Activated T-helper 1 cell treated with anti-CD3 and anti-CD28 coated beads, Interleukin-12 subunit alpha, Interleukin-12 subunit beta, Interleukin-2, Interleukin-4 antibody, amounts not matched to agents 30 ng/mL and 10 ng/mL and 1 ng/mL, durations not matched to agents 14 hours and 24 hours and 36 hours (primary cell): ENCODE results near the gene LMNTD2. TPM values are rescaled to one million over a fixed set of nuclear protein-coding genes. Genes with fewer than 3 reads are reported as not detected.
A peak's percentile ranks its signal among the peaks of the same experiment; 100 is the strongest.
"Not testable (repeated sequence)": the region's sequence is repeated elsewhere in the genome, so short reads cannot be mapped to it uniquely, and the experiment has no call there.

Source experiments
- DNase-seq: peaks from one replicate; pipeline ENCODE4 v3.0.0; 2021; ENCODE audit warnings: low spot score
- H3K27ac Mint-ChIP-seq: one replicate; pipeline ENCODE4 v1.8.0; 2021; ENCODE audit warnings: mild to moderate bottlenecking, mixed read lengths
- H3K27me3 Mint-ChIP-seq: one replicate; pipeline ENCODE4 v1.8.0; 2022; ENCODE audit warnings: mild to moderate bottlenecking, moderate library complexity, mixed read lengths; ENCODE audit not compliant: insufficient read depth
- H3K36me3 Mint-ChIP-seq: one replicate; pipeline ENCODE4 v1.8.0; 2021; ENCODE audit warnings: low read depth, mixed read lengths
- H3K4me1 Mint-ChIP-seq: one replicate; pipeline ENCODE4 v1.8.0; 2021; ENCODE audit warnings: low read depth, mixed read lengths
- H3K4me3 Mint-ChIP-seq: one replicate; pipeline ENCODE4 v1.8.0; 2021; ENCODE audit warnings: mild to moderate bottlenecking, moderate library complexity, mixed read lengths
- H3K9me3 Mint-ChIP-seq: one replicate; pipeline ENCODE4 v1.8.0; 2021; ENCODE audit warnings: mixed read lengths
- intact Hi-C: fragments of 100-400 bp; cut with micrococcal nuclease; formaldehyde crosslinking; loops from one replicate; pipeline ENCODE4 v1.15.1; 2024
- total RNA-seq: library from RNA; stranded (reverse); gene quantifications from 2 replicates; pipeline ENCODE4 v1.2.3, GENCODE V29; 2022

The LMNTD2 gene
- total RNA-seq, 1 donor from 2014 or later, result 0.47 TPM

DNA sequence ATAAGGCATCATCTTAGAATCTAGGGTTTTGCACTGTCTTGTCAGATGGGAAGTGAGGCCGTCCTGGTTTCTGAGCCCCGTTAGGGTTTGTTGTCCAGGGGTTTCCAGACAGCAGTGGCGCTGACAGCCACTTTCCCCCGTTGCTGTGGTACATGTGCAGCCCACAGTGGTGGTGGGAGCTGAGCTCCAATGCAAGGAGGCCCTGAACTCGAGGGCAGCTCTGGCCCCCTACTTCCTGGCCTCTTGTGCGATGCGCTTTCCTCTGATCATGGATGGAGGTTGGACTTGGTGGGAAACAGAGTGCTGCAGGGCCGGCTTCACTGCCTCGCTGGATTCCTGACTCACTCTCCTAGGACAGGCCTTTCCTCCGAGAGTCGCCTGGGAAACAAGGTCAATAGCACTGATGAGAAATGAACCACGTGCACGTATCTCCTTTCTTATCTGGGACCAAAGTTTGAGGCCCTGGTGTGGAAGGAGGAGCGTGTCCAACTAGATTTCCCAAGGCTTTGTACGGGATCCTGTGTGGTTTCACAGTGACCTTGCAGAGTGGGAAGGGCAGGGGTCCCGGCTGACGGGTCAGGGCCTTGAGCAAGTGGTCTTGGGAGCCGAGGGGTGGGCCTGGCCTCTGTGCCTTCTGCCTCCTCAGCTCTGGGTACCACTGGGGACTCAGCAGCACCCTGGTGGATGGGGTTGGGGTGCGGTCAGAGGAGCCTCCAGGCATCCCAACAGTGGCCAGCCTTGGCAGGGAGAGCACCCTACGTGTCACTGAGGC lies 19.5 kb upstream of the LMNTD2 start:
- Mint-ChIP-seq H3K9me3 (no peaks in the 10 kb centered on the region), H3K4me3 (no peak overlapping the region), H3K27me3 (peaks cover 3% of the 10 kb centered on the region), H3K4me1 (peaks cover 31% of the 10 kb centered on the region), H3K36me3 (peaks cover 16% of the 10 kb centered on the region), H3K27ac (no peak overlapping the region)
- DNase-seq, result no peak
- intact Hi-C loops, result loop anchor here (5.0 kb wide), 2 partner anchors 313 to 373 kb away; partner anchors contain the start of genes BET1L and RIC8A

DNA sequence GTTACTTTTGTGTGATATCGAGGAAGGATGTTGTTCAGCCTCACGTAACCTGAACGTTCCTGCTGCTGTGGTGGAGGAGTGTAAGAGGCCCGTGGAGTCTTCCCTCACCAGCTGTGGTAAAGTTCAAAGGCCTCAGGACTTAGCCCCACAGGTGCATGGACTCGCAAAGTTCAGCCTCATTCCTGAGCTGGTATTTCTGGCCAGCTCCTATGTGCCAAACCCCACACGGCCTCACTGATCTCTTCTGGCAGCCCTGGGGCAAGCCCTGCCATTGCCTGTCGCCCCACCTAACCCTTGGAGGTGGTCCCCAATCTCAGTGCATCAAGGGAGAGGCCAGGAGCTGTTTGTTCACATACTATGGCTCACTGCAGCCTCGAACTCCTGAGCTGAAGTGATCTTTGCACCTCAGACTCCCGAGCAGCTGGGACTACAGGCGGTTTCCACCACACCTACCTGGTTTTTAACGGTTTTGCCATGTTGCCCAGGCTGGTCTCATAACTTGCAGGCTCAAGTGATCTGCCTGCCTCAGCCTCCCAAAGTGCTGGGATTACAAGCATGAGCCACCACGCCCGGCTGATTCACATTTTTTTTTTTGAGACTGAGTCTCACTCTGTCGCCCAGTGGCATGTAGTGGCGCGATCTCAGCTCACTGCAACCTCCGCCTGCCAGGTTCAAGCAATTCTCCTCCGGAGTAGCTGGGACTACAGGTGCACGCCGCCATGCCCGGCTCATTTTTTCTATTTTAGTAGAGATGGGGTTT lies 17.9 kb upstream of the LMNTD2 start:
- Mint-ChIP-seq H3K9me3 (no peaks in the 10 kb centered on the region), H3K4me3 (peak overlapping the region; percentile 94), H3K27me3 (peaks cover 14% of the 10 kb centered on the region), H3K4me1 (peaks cover 43% of the 10 kb centered on the region), H3K27ac (peak overlapping the region; percentile 4), H3K36me3 (peaks cover 15% of the 10 kb centered on the region)
- intact Hi-C loops, result loop anchor here (5.0 kb wide), 2 partner anchors 311 to 371 kb away; partner anchors contain the start of genes BET1L and RIC8A
- no peak for DNase-seq

DNA sequence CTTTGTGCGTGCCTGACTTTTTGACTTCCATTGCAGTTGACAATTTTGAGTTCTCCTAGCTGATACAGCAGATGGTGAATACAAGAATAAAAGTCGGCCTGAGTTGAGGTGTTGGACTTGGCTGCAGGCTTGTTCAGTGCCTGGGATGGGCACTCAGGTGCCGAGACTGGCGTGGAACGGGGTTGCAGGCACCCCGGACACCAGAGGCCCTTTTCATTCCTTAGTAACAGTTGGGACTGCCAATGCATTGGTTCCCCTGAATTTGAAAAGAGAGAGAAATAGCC lies 17.0 kb upstream of the LMNTD2 start:
- Mint-ChIP-seq H3K36me3 (peaks cover 14% of the 10 kb centered on the region), H3K9me3 (no peaks in the 10 kb centered on the region), H3K4me1 (peaks cover 43% of the 10 kb centered on the region), H3K27me3 (peaks cover 15% of the 10 kb centered on the region), H3K27ac (peak overlapping the region; percentile 59), H3K4me3 (peak overlapping the region; percentile 94)
- intact Hi-C loops, result loop anchor here (5.0 kb wide), 2 partner anchors 310 to 370 kb away; partner anchors contain the start of genes BET1L and RIC8A
- DNase-seq, result no peak

DNA sequence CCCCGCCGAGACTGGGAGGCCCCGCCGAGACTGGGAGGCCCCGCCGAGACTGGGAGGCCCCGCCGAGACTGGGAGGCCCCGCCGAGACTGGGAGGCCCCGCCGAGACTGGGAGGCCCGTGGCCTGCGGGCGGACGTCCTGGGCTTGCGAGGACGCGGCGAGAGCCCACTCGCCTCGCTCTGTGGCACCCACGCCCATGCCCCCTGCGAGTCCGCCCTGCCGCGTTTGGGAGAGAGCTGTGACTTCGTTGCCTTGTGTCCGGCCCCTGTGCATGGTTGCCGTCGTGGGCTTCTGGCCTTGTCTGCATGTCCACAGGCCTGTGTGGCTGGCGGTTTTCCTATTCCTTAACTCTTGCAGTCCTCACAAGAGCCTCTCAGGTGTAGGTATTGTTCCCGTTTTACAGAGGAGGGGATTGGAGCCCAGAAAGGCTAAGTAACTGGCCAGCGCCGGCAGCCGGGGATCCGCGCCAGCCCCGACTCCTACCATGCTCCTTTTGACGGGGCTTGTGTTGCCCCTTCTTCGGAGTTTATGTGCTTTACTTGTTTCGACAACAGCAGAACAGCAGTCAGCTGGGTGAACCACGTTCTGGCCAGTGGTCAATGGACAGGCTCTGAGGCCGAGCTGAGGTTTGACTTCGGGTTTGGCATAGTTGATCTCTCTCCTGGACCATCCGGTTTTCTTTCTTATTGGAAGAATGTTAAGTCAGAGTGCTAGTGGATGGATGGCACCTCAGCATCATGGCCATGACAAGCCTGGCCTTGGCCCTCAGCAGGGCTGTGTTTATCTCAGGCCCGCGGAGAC lies 16.5 kb upstream of the LMNTD2 start:
- Mint-ChIP-seq H3K36me3 (peaks cover 14% of the 10 kb centered on the region), H3K27ac (peak overlapping the region; percentile 59), H3K4me1 (peaks cover 43% of the 10 kb centered on the region), H3K27me3 (peaks cover 15% of the 10 kb centered on the region), H3K9me3 (no peaks in the 10 kb centered on the region), H3K4me3 (peak overlapping the region; percentile 94)
- no peak for DNase-seq
- intact Hi-C loops, result loop anchor here (1.0 to 5.0 kb wide), 9 partner anchors 9 to 370 kb away; partner anchors contain the start of genes BET1L, DEAF1, LRRC56 and RIC8A

DNA sequence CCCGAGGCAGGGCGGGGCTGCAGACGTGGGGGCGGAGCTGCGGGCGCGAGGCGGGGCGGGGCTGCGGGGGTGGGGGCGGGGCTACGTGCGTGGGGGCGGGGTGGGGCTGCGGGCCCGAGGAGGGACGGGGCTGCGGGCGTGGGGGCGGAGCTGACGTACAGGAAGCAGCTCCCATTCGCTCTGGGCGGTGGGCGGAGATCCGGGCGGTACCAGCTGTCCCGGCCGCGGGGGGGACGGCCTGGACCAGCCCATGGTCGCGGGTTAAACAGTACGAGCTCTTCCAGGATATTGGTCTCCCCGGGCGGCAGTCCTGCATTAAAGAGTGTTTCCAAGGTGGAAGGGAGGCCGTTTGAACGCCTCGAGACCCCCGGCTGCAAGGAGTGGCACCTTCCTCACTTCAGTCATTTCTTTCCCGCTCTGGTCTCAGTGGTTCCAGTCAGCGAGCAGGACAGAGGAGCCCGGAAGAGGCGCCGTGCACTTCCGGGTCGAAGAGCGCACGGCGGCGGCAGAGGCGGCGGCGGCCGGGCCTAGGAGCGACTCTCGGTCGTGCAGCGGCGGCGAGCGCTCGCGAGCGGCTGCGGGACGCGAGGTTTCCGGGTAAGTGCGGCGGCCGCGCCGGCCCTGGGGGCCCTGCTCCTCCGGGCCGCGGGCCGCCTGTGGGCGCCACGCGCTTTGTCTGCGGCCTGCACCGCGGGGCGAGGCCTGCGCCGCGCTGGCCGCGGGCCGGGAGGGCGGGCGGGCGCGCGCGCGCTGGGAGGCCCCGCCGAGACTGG lies 15.6 kb upstream of the LMNTD2 start, which contains the start of gene PHRF1:
Gene PHRF1 (plus strand): TSS at position 475 of the 773 bp plus-strand sequence. CDS start 5,043 bp downstream, outside the sequence.
- H3K27ac Mint-ChIP-seq, result peak within 1 kb of the TSS; percentile 100
- H3K4me1 Mint-ChIP-seq, result peaks cover 41% of the 10 kb centered on the region
- intact Hi-C loops, result loop anchor here (1.0 to 5.0 kb wide), 11 partner anchors 8 to 369 kb away; partner anchors contain the start of genes BET1L, DEAF1, LMNTD2 and LRRC56
- H3K27me3 Mint-ChIP-seq, result peaks cover 15% of the 10 kb centered on the region
- H3K4me3 Mint-ChIP-seq, result peak within 1 kb of the TSS; percentile 94
- no peaks in the 10 kb centered on the region for H3K9me3 Mint-ChIP-seq
- peak; percentile 91 for DNase-seq
- peaks cover 6% of the 10 kb centered on the region for H3K36me3 Mint-ChIP-seq

DNA sequence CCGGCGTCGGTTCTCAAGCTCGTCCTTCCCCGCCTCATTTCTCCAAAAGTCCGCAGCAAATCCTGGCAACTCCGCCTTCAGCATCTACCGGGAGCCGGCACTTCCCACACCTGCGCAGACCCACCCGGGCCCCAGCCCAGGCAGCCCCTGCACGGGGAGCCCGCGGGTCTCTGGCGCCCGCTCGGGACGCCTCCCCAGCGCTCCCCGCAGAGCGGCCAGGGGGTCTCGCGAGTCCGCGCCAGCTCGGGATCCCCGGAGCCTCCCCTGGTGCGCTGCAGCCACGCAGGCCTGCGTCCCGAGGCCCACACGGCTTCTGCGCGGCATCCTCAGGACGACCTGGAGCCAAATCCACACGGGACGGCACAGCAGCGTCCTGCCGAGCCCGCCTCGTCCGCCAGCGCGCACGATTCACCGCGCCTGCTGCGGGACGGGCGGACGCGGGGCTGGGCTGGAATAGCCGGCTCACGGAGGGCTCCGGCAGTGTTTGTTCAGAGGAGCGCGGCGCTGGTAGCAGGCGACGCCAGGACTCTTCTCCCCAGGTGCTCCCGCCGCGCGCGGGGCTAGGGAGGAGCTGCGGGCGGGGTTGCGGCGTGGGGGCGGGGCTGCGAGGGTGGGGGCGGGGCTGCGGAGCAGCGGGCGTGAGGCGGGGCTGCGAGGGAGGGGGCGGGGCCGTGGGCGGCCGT lies 14.9 kb upstream of the LMNTD2 start:
- no peak for DNase-seq
- peaks cover 15% of the 10 kb centered on the region for H3K27me3 Mint-ChIP-seq
- peaks cover 4% of the 10 kb centered on the region for H3K36me3 Mint-ChIP-seq
- peak overlapping the region; percentile 83 for H3K4me3 Mint-ChIP-seq
- H3K27ac Mint-ChIP-seq, result peak overlapping the region; percentile 26
- peaks cover 38% of the 10 kb centered on the region for H3K4me1 Mint-ChIP-seq
- H3K9me3 Mint-ChIP-seq, result no peaks in the 10 kb centered on the region
- intact Hi-C loops, result loop anchor here (1.0 to 5.0 kb wide), 4 partner anchors 15 to 368 kb away; partner anchors contain the start of genes BET1L, LMNTD2, RASSF7 and RIC8A

DNA sequence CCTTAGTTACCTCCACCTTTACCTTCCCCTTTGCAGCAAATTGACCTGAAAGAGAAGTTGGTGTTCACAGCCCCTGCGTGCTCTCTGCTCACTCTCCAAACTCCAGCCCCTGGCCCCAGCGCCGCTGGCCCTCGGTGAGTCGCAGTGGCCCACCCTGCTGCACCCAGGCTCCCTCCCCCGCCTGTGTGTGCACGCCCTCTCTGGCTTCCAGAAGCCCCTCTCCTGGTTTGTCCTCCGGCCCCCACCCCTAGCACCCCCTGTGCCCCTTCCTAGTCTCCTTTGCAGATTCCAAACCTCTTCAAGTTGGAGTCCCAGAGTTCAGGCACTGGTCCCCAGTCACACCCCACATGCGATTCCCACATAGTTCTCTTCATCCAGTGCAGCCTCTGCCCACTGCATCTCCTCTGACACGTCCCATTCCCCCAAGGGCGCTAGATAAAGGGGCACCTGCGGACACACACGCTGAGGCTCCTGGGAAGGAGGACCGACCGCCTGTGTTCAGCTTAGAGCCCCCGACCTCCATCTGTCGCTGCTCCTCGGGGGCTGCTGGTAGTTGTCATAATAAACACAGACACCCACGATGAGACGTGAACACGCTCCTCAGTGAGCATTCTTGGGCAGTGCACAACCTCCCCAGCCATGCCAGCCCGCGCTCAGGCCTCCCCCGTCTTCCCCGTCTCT lies 14.2 kb upstream of the LMNTD2 start:
- peak overlapping the region; percentile 83 for H3K4me3 Mint-ChIP-seq
- H3K9me3 Mint-ChIP-seq, result no peaks in the 10 kb centered on the region
- peak overlapping the region; percentile 26 for H3K27ac Mint-ChIP-seq
- peaks cover 4% of the 10 kb centered on the region for H3K36me3 Mint-ChIP-seq
- intact Hi-C loops, result loop anchor here (1.0 to 5.0 kb wide), 4 partner anchors 14 to 367 kb away; partner anchors contain the start of genes BET1L, LMNTD2, RASSF7 and RIC8A
- H3K27me3 Mint-ChIP-seq, result peaks cover 15% of the 10 kb centered on the region
- H3K4me1 Mint-ChIP-seq, result peaks cover 36% of the 10 kb centered on the region
- no peak for DNase-seq

DNA sequence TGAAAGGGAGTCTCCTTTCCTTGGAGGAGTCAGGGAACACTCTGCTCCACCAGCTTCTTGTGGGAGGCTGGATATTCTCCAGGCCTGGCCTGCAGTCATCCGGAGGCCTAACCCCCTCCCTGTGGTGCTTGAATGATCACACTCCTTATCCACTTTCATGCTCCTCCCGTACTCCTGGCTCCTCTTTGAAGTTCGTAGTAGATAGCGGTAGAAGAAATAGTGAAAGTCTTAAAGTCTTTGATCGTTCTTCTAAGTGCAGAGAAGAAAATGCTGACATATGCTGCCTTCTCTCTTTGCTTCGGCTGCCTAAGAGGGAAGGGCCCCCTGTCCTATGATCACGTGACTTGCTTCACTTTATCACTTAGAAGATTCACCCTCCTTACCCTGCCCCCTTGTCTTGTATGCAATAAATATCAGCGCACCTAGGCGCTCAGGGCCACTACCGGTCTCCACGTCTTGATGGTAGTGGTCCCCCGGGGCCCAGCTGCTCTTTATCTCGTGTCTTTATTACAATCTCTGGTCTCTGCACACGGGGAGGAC lies 13.6 kb upstream of the LMNTD2 start:
- H3K4me3 Mint-ChIP-seq, result peak overlapping the region; percentile 83
- not testable (repeated sequence) for H3K27ac Mint-ChIP-seq, H3K36me3 Mint-ChIP-seq, DNase-seq, H3K9me3 Mint-ChIP-seq
- intact Hi-C loops, result loop anchor here (2.0 kb wide), 1 partner anchor 167 kb away; no protein-coding TSS in a partner anchor
- H3K4me1 Mint-ChIP-seq, result peaks cover 29% of the 10 kb centered on the region
- H3K27me3 Mint-ChIP-seq, result peaks cover 15% of the 10 kb centered on the region

DNA sequence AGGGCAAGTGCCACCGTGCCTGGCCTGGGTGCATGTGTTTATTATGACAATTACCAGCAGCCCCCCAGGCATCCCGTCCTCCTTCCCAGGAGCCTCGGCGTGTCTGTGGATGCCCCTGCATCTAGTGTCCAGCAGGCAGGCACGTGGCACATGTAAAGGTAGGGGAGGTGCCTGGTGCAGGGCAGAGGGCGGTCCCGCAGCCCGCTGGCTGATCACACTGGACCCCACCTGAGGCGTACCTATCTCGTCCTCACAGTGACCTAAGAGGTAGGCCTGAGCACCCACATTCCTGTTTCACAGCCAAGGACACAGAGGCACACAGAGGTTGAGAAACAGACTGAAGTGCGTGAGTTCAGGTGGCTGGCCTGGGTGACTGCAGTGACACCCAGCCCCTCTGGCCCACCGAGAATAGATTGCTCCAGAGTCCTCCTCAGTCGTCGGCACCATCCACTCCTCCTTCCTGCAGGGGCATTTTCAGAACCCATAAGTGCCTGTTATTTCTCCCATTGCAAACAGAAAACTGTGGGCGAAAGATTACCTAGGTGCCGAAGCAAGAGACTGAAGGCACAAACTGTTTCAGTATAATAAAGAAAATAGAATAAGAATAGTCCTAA lies 12.7 kb upstream of the LMNTD2 start:
- intact Hi-C loops, result no loop called here
- Mint-ChIP-seq H3K27me3 (peaks cover 15% of the 10 kb centered on the region), H3K4me3 (no peak overlapping the region), H3K9me3 (no peaks in the 10 kb centered on the region), H3K4me1 (peaks cover 23% of the 10 kb centered on the region), H3K36me3 (peaks cover 4% of the 10 kb centered on the region), H3K27ac (no peak overlapping the region)
- no peak for DNase-seq

DNA sequence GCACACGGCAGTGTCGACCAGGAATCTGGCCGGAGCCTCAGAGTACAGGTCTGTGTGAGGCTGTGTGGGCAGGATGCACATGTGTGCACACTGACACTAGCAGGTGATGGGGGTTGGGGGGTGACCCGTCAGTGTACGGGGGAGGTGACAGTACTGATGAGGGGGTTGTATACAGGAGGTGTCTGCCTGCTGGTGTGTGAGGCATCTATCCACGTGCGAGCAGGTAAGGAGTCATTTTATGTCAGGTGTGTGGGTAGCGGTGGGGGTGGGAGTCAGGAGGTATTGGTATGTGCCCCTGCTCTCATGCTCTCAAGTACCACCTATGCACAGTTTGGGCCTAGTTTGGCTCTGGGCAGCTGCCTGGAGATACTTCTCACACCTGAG lies 11.3 kb upstream of the LMNTD2 start:
- no peak overlapping the region for H3K4me3 Mint-ChIP-seq
- no peak for DNase-seq
- peaks cover 23% of the 10 kb centered on the region for H3K4me1 Mint-ChIP-seq
- no peak overlapping the region for H3K27ac Mint-ChIP-seq
- H3K27me3 Mint-ChIP-seq, result peaks cover 15% of the 10 kb centered on the region
- no peaks in the 10 kb centered on the region for H3K9me3 Mint-ChIP-seq
- intact Hi-C loops, result no loop called here
- H3K36me3 Mint-ChIP-seq, result no peaks in the 10 kb centered on the region
